ENCODE results near the gene PRR35. TPM values are rescaled to one million over a fixed set of nuclear protein-coding genes. Genes with fewer than 3 reads are reported as not detected.

The PRR35 gene
- total and polyA plus RNA-seq, 2 donors (not counting 3 experiments of a cell fraction or from before 2014, with no cell fraction given): not detected

- no peaks in the 10 kb centered on the region for H3K4me1 ChIP-seq (ENCODE audit: control insufficient read depth, extremely low read depth, insufficient read depth, low read length)
- H2AFZ ChIP-seq (ENCODE audit: low read depth, low read length): no peak overlapping the region
- no peaks in the 10 kb centered on the region for H3K9me1 ChIP-seq (replicated peaks; ENCODE audit: control insufficient read depth, extremely low read depth, insufficient read depth, low read length)
- POLR2A ChIA-PET: no interaction called here
- DNase-seq (ENCODE audit: low read depth, low spot score) (no peak), FAIRE-seq (no peak)
- H3K79me2 ChIP-seq (ENCODE audit: control insufficient read depth, insufficient read depth, low read length): peaks cover 1% of the 10 kb centered on the region
- H3K27me3 ChIP-seq (ENCODE audit: control insufficient read depth in 2 of 2, insufficient read depth in 2 of 2, low read length in 2 of 2): no peaks in the 10 kb centered on the region
- H3K9me3 ChIP-seq (replicated peaks; ENCODE audit: control insufficient read depth, insufficient read depth, low read length): no peaks in the 10 kb centered on the region
- no peaks in the 10 kb centered on the region for H4K20me1 ChIP-seq (replicated peaks; ENCODE audit: control insufficient read depth, extremely low read depth, insufficient read depth, low read length)
- H3K36me3 ChIP-seq (ENCODE audit: control insufficient read depth in 2 of 2, extremely low read depth in 1 of 2, insufficient read depth in 2 of 2, low read length in 2 of 2): no peaks in the 10 kb centered on the region
- TF ChIP-seq CTCF (IDR thresholded peaks at IDR 0.05; ENCODE audit: extremely low read depth in 1 of 2, insufficient read depth in 1 of 2, low read depth in 1 of 2, low read length in 2 of 2) (no peak), MAX (IDR thresholded peaks at IDR 0.05; ENCODE audit: insufficient read depth, insufficient read length) (no peak), POLR2A (IDR thresholded peaks at IDR 0.05; ENCODE audit: low read depth, low read length) (no peak), GATA2 (IDR thresholded peaks at IDR 0.05; ENCODE audit: insufficient read depth, insufficient read length, low read depth, low read length) (no peak), JUN (IDR thresholded peaks at IDR 0.05; ENCODE audit: borderline replicate concordance, insufficient read depth, insufficient read length, low read depth) (no peak), FOS (IDR thresholded peaks at IDR 0.05; ENCODE audit: borderline replicate concordance, insufficient read depth, low read length) (no peak), POLR2AphosphoS5 (IDR thresholded peaks at IDR 0.05; ENCODE audit: insufficient read depth, low read depth, low read length) (no peak), MYC (IDR thresholded peaks at IDR 0.05; ENCODE audit: low read depth, low read length) (no peak), EZH2 (IDR thresholded peaks at IDR 0.05; ENCODE audit: borderline replicate concordance, low read depth, low read length, severe bottlenecking) (no peak)
- intact Hi-C loops (cut with micrococcal nuclease) (no loop called here), dilution Hi-C loops (cut with MboI; ENCODE audit: extremely low pct_ligation_motif_present, low sequenced_read_pairs) (no loop called here)
- H3K4me2 ChIP-seq (ENCODE audit: insufficient read depth, low read length): no peak overlapping the region
- CTCF ChIA-PET: interaction anchor here (1.6 kb wide), 1 partner anchor 7 kb away, joined by 8 read pairs; no protein-coding TSS in a partner anchor
- H3K27ac ChIP-seq (ENCODE audit: insufficient read depth, low read depth, low read length): no peak overlapping the region
- no peak overlapping the region for H3K4me3 ChIP-seq (replicated peaks in 1 of 3; ENCODE audit: insufficient read depth in 1 of 3, low read depth in 1 of 3, low read length in 3 of 3)
- BruUV-seq (replicated peaks): no TSS peak
- H3K9ac ChIP-seq (replicated peaks; ENCODE audit: extremely low read depth, insufficient read depth, low read length): no peak overlapping the region
Measured at GRCh38 chr16:608019-608418, 47.8 kb downstream of the PRR35 start.

Data from endothelial cell of umbilical vein (primary cell).